ENCODE results near the gene MCRIP1.

DNA sequence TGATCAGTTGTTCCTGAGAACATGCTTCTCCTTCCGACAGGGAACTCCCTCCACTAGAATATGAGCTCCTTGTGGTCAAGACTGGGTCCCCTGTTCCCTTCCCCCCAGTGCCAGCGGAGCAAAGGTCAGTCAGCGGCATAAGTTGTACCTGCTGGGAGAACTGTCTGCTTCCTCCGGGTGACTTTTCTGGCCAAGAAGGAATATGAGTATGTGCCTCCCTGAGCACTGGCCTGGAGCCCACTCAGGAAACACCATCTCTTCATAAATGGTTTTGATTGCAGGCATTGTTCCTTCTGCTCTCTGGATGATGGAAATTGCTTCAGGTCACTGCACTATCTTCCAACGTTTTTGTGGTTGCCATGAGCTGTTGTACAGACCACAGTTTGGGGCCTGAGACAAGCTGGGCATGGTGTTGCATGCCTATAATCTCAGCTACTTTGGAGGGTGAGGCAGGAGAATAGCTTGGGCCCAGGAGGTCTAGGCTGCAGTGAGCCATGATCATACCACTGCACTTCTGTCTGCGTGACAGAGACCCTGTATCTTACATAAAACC, 30.1 kb upstream of the MCRIP1 start:
- TF ChIP-seq, protein P1, sequence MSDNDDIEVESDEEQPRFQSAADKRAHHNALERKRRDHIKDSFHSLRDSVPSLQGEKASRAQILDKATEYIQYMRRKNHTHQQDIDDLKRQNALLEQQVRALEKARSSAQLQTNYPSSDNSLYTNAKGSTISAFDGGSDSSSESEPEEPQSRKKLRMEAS (IDR thresholded peaks at IDR 0.05): no peak
- TF ChIP-seq, protein P2, sequence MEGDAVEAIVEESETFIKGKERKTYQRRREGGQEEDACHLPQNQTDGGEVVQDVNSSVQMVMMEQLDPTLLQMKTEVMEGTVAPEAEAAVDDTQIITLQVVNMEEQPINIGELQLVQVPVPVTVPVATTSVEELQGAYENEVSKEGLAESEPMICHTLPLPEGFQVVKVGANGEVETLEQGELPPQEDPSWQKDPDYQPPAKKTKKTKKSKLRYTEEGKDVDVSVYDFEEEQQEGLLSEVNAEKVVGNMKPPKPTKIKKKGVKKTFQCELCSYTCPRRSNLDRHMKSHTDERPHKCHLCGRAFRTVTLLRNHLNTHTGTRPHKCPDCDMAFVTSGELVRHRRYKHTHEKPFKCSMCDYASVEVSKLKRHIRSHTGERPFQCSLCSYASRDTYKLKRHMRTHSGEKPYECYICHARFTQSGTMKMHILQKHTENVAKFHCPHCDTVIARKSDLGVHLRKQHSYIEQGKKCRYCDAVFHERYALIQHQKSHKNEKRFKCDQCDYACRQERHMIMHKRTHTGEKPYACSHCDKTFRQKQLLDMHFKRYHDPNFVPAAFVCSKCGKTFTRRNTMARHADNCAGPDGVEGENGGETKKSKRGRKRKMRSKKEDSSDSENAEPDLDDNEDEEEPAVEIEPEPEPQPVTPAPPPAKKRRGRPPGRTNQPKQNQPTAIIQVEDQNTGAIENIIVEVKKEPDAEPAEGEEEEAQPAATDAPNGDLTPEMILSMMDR (IDR thresholded peaks at IDR 0.05; ENCODE audit: low read depth, low read length, missing input control): no peak
- no peak for TF ChIP-seq RAD21 (IDR thresholded peaks at IDR 0.05)

Data from liver (tissue), 3 donors.